ENCODE measurements around the gene HSPA4.

The HSPA4 gene

GRCh38 chr5:133056891-133057290 lies 5.1 kb downstream of the HSPA4 start:
- TF ChIP-seq TAF1 (IDR thresholded peaks at IDR 0.05; ENCODE audit: borderline replicate concordance, insufficient read depth, low read length) (no peak), REST (IDR thresholded peaks at IDR 0.05; ENCODE audit: insufficient read depth in 1 of 2, low read depth in 2 of 2, low read length in 2 of 2) (no peak), POLR2AphosphoS5 (IDR thresholded peaks at IDR 0.05; ENCODE audit: low read depth, low read length) (no peak), SIN3A (IDR thresholded peaks at IDR 0.05; ENCODE audit: borderline replicate concordance, insufficient read depth, low read length) (no peak), FOXP2 (optimal IDR thresholded peaks at IDR 0.05; ENCODE audit: borderline replicate concordance, extremely low read depth, extremely low read length, insufficient read depth) (no peak)

- TF ChIP-seq TAF1 (IDR thresholded peaks at IDR 0.05; ENCODE audit: borderline replicate concordance, insufficient read depth, low read length) = no peak
- no peak for TF ChIP-seq REST (IDR thresholded peaks at IDR 0.05; ENCODE audit: insufficient read depth in 1 of 2, low read depth in 2 of 2, low read length in 2 of 2)
- no peak for TF ChIP-seq SIN3A (IDR thresholded peaks at IDR 0.05; ENCODE audit: borderline replicate concordance, insufficient read depth, low read length)
- TF ChIP-seq FOXP2 (optimal IDR thresholded peaks at IDR 0.05; ENCODE audit: borderline replicate concordance, extremely low read depth, extremely low read length, insufficient read depth) = no peak
- TF ChIP-seq POLR2AphosphoS5 (IDR thresholded peaks at IDR 0.05; ENCODE audit: low read depth, low read length) = no peak
Measured at GRCh38 chr5:133059621-133060020, 7.8 kb downstream of the HSPA4 start.

- TF ChIP-seq POLR2AphosphoS5 (IDR thresholded peaks at IDR 0.05; ENCODE audit: low read depth, low read length) = no peak
- no peak for TF ChIP-seq REST (IDR thresholded peaks at IDR 0.05; ENCODE audit: insufficient read depth in 1 of 2, low read depth in 2 of 2, low read length in 2 of 2)
- no peak for TF ChIP-seq TAF1 (IDR thresholded peaks at IDR 0.05; ENCODE audit: borderline replicate concordance, insufficient read depth, low read length)
- TF ChIP-seq SIN3A (IDR thresholded peaks at IDR 0.05; ENCODE audit: borderline replicate concordance, insufficient read depth, low read length) = no peak
- no peak for TF ChIP-seq FOXP2 (optimal IDR thresholded peaks at IDR 0.05; ENCODE audit: borderline replicate concordance, extremely low read depth, extremely low read length, insufficient read depth)
Measured at GRCh38 chr5:133062276-133062675, 10.5 kb downstream of the HSPA4 start.

GRCh38 chr5:133063965-133064364 lies 12.2 kb downstream of the HSPA4 start:
- TF ChIP-seq POLR2AphosphoS5 (IDR thresholded peaks at IDR 0.05; ENCODE audit: low read depth, low read length) (no peak), REST (IDR thresholded peaks at IDR 0.05; ENCODE audit: insufficient read depth in 1 of 2, low read depth in 2 of 2, low read length in 2 of 2) (no peak), SIN3A (IDR thresholded peaks at IDR 0.05; ENCODE audit: borderline replicate concordance, insufficient read depth, low read length) (no peak), FOXP2 (optimal IDR thresholded peaks at IDR 0.05; ENCODE audit: borderline replicate concordance, extremely low read depth, extremely low read length, insufficient read depth) (no peak), TAF1 (IDR thresholded peaks at IDR 0.05; ENCODE audit: borderline replicate concordance, insufficient read depth, low read length) (no peak)

- TF ChIP-seq FOXP2 (optimal IDR thresholded peaks at IDR 0.05; ENCODE audit: borderline replicate concordance, extremely low read depth, extremely low read length, insufficient read depth) (no peak), TAF1 (IDR thresholded peaks at IDR 0.05; ENCODE audit: borderline replicate concordance, insufficient read depth, low read length) (no peak), REST (IDR thresholded peaks at IDR 0.05; ENCODE audit: insufficient read depth in 1 of 2, low read depth in 2 of 2, low read length in 2 of 2) (no peak), SIN3A (IDR thresholded peaks at IDR 0.05; ENCODE audit: borderline replicate concordance, insufficient read depth, low read length) (no peak), POLR2AphosphoS5 (IDR thresholded peaks at IDR 0.05; ENCODE audit: low read depth, low read length) (no peak)
Measured at GRCh38 chr5:133065471-133065870, 13.7 kb downstream of the HSPA4 start.
